OCI-LY3 (cell line): Measurements from ENCODE around the gene RAB3GAP2.
"Not testable (repeated sequence)": the region's sequence is repeated elsewhere in the genome, so short reads cannot be mapped to it uniquely, and the experiment has no call there.

Source experiments
- H2AFZ ChIP-seq: fragments of 200-600, 300-600 bp; shearing (Covaris generic); 2 replicates; pipeline ENCODE4 v1.6.0; 2014; ENCODE audit warnings: antibody characterized with exemption, low read depth, low read length
- H3K27ac ChIP-seq: fragments of 200-600, 300-600 bp; sonication (generic); 2 replicates; pipeline ENCODE4 v1.5.1; 2014; ENCODE audit warnings: mild to moderate bottlenecking, low read length, moderate library complexity, mixed read lengths
- H3K27me3 ChIP-seq: fragments of 200-600, 300-600 bp; sonication (generic); 2 replicates; pipeline ENCODE4 v1.6.1; 2014; ENCODE audit warnings: low read depth, low read length, mixed read lengths
- H3K36me3 ChIP-seq: fragments of 200-600, 300-600 bp; sonication (generic); replicated peaks from 2 replicates; pipeline ENCODE3; 2014; ENCODE audit warnings: low read depth, low read length, mixed read lengths
- H3K4me1 ChIP-seq: fragments of 300-600, 200-600 bp; sonication (generic); 2 replicates; pipeline ENCODE4 v1.6.1; 2014; ENCODE audit warnings: low read length, mixed read lengths
- H3K4me2 ChIP-seq: fragments of 200-600, 300-600 bp; sonication (generic); 2 replicates; pipeline ENCODE4 v1.6.1; 2014; ENCODE audit warnings: low read length, mixed read lengths
- H3K4me3 ChIP-seq: fragments of 300-600, 200-600 bp; sonication (generic); 2 replicates; pipeline ENCODE4 v1.5.1; 2014; ENCODE audit warnings: antibody characterized with exemption, mild to moderate bottlenecking, low read length, moderate library complexity
- H3K79me2 ChIP-seq: fragments of 300-600, 200-600 bp; shearing (Covaris generic); 2 replicates; pipeline ENCODE4 v1.6.1; 2014; ENCODE audit warnings: mild to moderate bottlenecking, low read length, mixed read lengths
- H3K9ac ChIP-seq: fragments of 300-600, 200-600 bp; shearing (Covaris generic); 2 replicates; pipeline ENCODE4 v1.6.0; 2014; ENCODE audit warnings: mild to moderate bottlenecking, low read length, moderate library complexity
- H3K9me3 ChIP-seq: fragments of 200-600, 300-600 bp; shearing (Covaris generic); 2 replicates; pipeline ENCODE4 v1.6.1; 2014; ENCODE audit warnings: low read length, mixed read lengths; ENCODE audit not compliant: insufficient read depth
- H4K20me1 ChIP-seq: fragments of 200-600, 300-600 bp; sonication (generic); 2 replicates; pipeline ENCODE4 v1.6.1; 2016; ENCODE audit warnings: low read length, mixed read lengths; ENCODE audit not compliant: insufficient read depth
- EZH2phosphoT487 ChIP-seq: fragments of 200-600 bp; shearing (Covaris generic); IDR thresholded peaks from 2 replicates; pipeline ENCODE4 v1.6.1; 2018; ENCODE audit warnings: antibody characterized with exemption, mixed run types, low read depth
- TF ChIP-seq, protein P1 (sequence below): fragments of 200-600, 300-600 bp; sonication (generic); IDR thresholded peaks from 2 replicates; pipeline ENCODE4 v1.5.1; 2014; ENCODE audit warnings: antibody characterized with exemption, low read length, low read depth

RAB3GAP2 gene

DNA sequence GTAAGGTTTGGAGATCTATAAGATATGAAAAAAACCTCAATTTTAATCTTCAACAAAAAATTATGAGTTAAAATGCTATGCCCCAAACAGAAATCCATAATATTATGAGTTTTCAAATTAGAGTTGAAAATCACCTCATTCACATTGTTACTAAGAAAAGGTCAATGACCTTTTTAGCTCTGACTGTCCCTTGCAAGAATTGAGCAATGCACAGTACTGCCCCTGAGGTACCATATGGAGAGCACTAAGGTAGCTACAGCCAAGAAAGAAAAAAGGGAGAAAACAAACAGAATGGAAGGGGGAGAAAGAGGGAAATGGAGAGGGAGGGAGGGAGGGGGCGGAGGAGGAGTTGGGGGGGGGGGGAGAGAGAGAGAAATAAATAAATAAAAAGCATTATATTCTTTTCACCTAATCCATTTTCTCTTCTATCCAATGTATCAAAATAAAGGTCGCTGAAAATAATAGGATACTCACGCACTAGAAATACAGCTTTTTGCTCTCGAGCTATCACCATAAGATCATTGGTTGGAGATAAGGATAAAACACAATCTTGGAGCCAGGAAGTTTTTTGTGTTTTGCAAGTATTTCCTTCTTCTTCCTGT, 58.8 kb downstream of the RAB3GAP2 start:
- Histone ChIP-seq H3K27ac (no peak overlapping the region), H3K27me3 (no peaks in the 10 kb centered on the region), H3K36me3 (peaks cover 40% of the 10 kb centered on the region), H3K79me2 (peaks cover 48% of the 10 kb centered on the region), H3K4me2 (no peak overlapping the region), H4K20me1 (peaks cover 9% of the 10 kb centered on the region), H3K9ac (no peak overlapping the region), H2AFZ (no peak overlapping the region), H3K4me1 (peaks cover 17% of the 10 kb centered on the region), H3K9me3 (no peaks in the 10 kb centered on the region), H3K4me3 (no peak overlapping the region)
- TF ChIP-seq, protein P1, sequence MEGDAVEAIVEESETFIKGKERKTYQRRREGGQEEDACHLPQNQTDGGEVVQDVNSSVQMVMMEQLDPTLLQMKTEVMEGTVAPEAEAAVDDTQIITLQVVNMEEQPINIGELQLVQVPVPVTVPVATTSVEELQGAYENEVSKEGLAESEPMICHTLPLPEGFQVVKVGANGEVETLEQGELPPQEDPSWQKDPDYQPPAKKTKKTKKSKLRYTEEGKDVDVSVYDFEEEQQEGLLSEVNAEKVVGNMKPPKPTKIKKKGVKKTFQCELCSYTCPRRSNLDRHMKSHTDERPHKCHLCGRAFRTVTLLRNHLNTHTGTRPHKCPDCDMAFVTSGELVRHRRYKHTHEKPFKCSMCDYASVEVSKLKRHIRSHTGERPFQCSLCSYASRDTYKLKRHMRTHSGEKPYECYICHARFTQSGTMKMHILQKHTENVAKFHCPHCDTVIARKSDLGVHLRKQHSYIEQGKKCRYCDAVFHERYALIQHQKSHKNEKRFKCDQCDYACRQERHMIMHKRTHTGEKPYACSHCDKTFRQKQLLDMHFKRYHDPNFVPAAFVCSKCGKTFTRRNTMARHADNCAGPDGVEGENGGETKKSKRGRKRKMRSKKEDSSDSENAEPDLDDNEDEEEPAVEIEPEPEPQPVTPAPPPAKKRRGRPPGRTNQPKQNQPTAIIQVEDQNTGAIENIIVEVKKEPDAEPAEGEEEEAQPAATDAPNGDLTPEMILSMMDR = no peak
- TF ChIP-seq EZH2phosphoT487 = no peak

DNA sequence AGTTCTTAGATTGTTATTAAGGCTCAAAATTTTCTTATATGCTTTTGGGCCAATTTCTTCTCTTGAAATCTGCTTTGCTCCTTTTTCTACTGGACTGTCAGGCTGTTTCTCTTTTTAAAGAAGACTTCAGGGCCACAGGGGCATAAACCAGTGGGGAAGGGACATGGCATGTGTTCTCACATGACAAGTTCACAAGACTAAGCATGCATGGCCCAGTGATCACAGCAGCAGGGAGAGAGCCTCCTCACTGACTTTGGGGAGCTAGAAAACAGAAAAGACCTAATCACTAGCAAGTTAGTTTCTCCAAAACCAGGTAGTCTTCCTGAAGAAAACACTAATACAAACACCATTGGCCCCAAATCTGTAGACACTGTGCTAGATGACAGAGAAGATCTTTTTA, 64.8 kb downstream of the RAB3GAP2 start:
- Histone ChIP-seq H3K27me3 (no peaks in the 10 kb centered on the region), H3K9me3 (no peaks in the 10 kb centered on the region), H2AFZ (no peak overlapping the region), H3K4me1 (0 out of 2 replicates have a peak, but pooled peaks cover 3% of the 10 kb centered on the region), H3K9ac (no peak overlapping the region), H3K27ac (no peak overlapping the region), H3K4me3 (no peak overlapping the region), H3K79me2 (no peaks in the 10 kb centered on the region), H3K4me2 (no peak overlapping the region), H4K20me1 (no peaks in the 10 kb centered on the region), H3K36me3 (peaks cover 71% of the 10 kb centered on the region)
- TF ChIP-seq, protein P1 = no peak

DNA sequence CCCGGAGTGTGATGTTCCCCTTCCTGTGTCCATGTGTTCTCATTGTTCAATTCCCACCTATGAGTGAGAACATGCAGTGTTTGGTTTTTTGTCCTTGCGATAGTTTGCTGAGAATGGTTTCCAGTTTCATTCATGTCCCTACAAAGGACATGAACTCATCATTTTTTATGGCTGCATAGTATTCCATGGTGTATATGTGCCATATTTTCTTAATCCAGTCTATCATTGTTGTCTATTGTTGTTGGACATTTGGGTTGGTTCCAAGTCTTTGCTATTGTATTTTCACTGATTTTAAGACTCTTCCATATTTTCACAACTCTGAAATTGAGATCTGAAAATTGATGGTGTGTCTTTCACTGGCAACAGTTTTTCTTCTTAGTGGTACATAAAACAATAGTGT, 67.5 kb downstream of the RAB3GAP2 start:
- not testable (repeated sequence) for H3K27ac ChIP-seq
- peaks cover 68% of the 10 kb centered on the region for H3K36me3 ChIP-seq

DNA sequence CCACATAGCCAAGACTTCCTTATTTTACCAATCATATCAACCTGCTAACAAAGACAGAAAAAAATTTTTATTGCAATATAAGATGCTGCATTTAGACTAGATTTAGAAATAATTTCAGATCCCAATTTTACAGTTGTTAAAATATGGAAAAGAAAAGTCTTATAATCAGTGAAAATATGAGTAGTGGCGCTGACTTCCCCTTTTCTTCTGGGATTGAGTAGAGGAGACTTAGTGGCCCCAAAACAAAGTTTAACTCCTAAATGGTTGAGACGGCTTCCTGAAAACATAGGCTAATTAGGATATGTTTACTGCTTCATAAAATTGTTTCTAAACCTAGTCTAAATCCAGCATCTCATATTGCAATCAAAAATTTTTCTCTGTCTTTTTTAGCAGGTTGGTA, 68.4 kb downstream of the RAB3GAP2 start:
- TF ChIP-seq, protein P1 = no peak
- TF ChIP-seq EZH2phosphoT487 = no peak
- Histone ChIP-seq H3K4me1 (no peaks in the 10 kb centered on the region), H3K79me2 (no peaks in the 10 kb centered on the region), H3K4me2 (no peak overlapping the region), H3K27me3 (no peaks in the 10 kb centered on the region), H2AFZ (no peak overlapping the region), H3K9me3 (no peaks in the 10 kb centered on the region), H3K36me3 (peaks cover 66% of the 10 kb centered on the region), H4K20me1 (no peaks in the 10 kb centered on the region), H3K9ac (no peak overlapping the region), H3K27ac (no peak overlapping the region), H3K4me3 (no peak overlapping the region)

More for the DNA sequence above, 67.5 kb downstream of the RAB3GAP2 start:
- not testable (repeated sequence) for H3K79me2 ChIP-seq, H3K4me1 ChIP-seq, H4K20me1 ChIP-seq, H3K4me2 ChIP-seq, H3K4me3 ChIP-seq, H3K27me3 ChIP-seq, H3K9me3 ChIP-seq, H2AFZ ChIP-seq, H3K9ac ChIP-seq
